PC-9 (cell line): ENCODE measurements around the gene CTNNA3. TPM values are rescaled to one million over a fixed set of nuclear protein-coding genes. Genes with fewer than 3 reads are reported as not detected.

ENCODE experiments used
- BruUV-seq: library from RNA; stranded (reverse); fragments of 400-500 nt; replicated peaks from 2 replicates; lab custom pipeline; 2021; lab: Mats Ljungman, UMichigan
- CTCF ChIA-PET: fragments of 300-600 bp; sonication (Branson Sonifier 250); formaldehyde crosslinking; loops from one replicate; lab custom pipeline; 2022; ENCODE audit warnings: antibody characterized with exemption; lab: Charles Lee
- POLR2A ChIA-PET: fragments of 300-600 bp; sonication (Branson Sonifier 250); formaldehyde crosslinking; loops from one replicate; lab custom pipeline; 2022; ENCODE audit warnings: antibody characterized with exemption; ENCODE audit not compliant: unreplicated experiment; lab: Charles Lee
- DNase-seq, 2 experiments: peaks; one replicate each; pipeline versions ENCODE4 v3.0.0 to v3.0.0-alpha.2; 2015 to 2022; ENCODE audit warnings: mixed read lengths in 1 of 2
- H2AFZ ChIP-seq: fragments of 200-600 bp; sonication (generic); 2 replicates; pipeline ENCODE4 v1.8.1; 2017; ENCODE audit warnings: antibody characterized with exemption
- H3F3A ChIP-seq: fragments of 200-600 bp; sonication (generic); 2 replicates; pipeline ENCODE4 v1.8.1; 2017; ENCODE audit warnings: antibody characterized with exemption, mild to moderate bottlenecking, low read depth; ENCODE audit not compliant: insufficient read depth
- H3K27ac ChIP-seq: fragments of 200-600 bp; sonication (generic); 2 replicates; pipeline ENCODE4 v1.6.1; 2016; ENCODE audit warnings: mixed run types
- H3K27me3 ChIP-seq: fragments of 200-600 bp; sonication (generic); 2 replicates; pipeline ENCODE4 v1.6.1; 2016; ENCODE audit warnings: low read depth, mixed run types; ENCODE audit not compliant: insufficient read depth
- H3K36me3 ChIP-seq: fragments of 200-600 bp; sonication (generic); 2 replicates; pipeline ENCODE4 v1.6.1; 2016; ENCODE audit warnings: low read depth, mixed run types
- H3K4me1 ChIP-seq: fragments of 200-600 bp; sonication (generic); replicated peaks from 2 replicates; pipeline ENCODE4 v1.6.1; 2016; ENCODE audit warnings: mixed run types; ENCODE audit not compliant: insufficient read depth
- H3K4me2 ChIP-seq: fragments of 200-600 bp; sonication (generic); 2 replicates; pipeline ENCODE4 v1.6.1; 2017; ENCODE audit warnings: mixed run types
- H3K4me3 ChIP-seq: fragments of 200-600 bp; sonication (generic); 2 replicates; pipeline ENCODE4 v1.6.1; 2016; ENCODE audit warnings: mixed run types
- H3K79me2 ChIP-seq: fragments of 200-600 bp; sonication (generic); 2 replicates; pipeline ENCODE4 v1.6.1; 2017; ENCODE audit warnings: low read depth, mixed run types
- H3K9me2 ChIP-seq: fragments of 200-600 bp; sonication (generic); 2 replicates; pipeline ENCODE4 v1.8.1; 2017; ENCODE audit warnings: mild to moderate bottlenecking; ENCODE audit not compliant: insufficient read depth
- H3K9me3 ChIP-seq: fragments of 200-600 bp; sonication (generic); 2 replicates; pipeline ENCODE4 v1.8.1; 2016; ENCODE audit warnings: low read depth; ENCODE audit not compliant: insufficient read depth
- H4K20me1 ChIP-seq: fragments of 200-600 bp; sonication (generic); 2 replicates; pipeline ENCODE4 v1.8.1; 2017; ENCODE audit not compliant: insufficient read depth
- EZH2 ChIP-seq: fragments of 200-600 bp; sonication (generic); IDR thresholded peaks from 2 replicates; pipeline ENCODE4 v1.8.0; 2017; ENCODE audit warnings: antibody characterized with exemption, low read depth
- intact Hi-C: fragments of 100-400 bp; cut with micrococcal nuclease; formaldehyde crosslinking; loops from one replicate; pipeline ENCODE4 v1.10.0; 2022; ENCODE audit not compliant: unreplicated experiment
- total RNA-seq: library from RNA; stranded (reverse); gene quantifications from 2 replicates; pipeline ENCODE4 v1.2.3, GENCODE V29; 2021
- TF ChIP-seq, protein P1 (sequence below): fragments of 200-600 bp; sonication (generic); conservative IDR thresholded peaks from 2 replicates; pipeline ENCODE4 v1.6.1; 2017; ENCODE audit warnings: mixed run types, antibody characterized with exemption, mild to moderate bottlenecking, moderate library complexity

CTNNA3 gene
- total RNA-seq, 1 experiment from 2014 or later, result not detected

DNA sequence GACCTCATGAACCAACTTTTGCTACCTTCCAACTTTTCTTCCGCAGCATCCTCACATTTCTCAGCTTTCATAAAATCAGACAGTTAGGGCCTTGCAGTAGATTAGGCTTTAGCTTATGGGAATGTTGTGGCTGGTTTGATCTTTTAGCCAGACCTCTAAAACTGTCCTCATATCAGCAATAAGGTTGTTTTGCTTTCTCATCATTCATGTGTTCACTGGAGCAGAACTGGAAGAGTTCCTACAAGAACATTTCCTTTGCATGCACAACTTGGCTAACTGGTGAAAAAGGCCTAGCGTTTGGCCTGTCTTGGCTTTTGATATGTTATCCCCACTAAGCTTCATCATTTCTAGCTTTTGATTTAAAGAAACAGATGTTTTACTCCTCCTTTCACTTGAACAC is 900.1 kb downstream of the CTNNA3 start:
- Histone ChIP-seq H3K4me3 (no peak overlapping the region), H3K27me3 (no peaks in the 10 kb centered on the region), H2AFZ (no peak overlapping the region), H4K20me1 (no peaks in the 10 kb centered on the region), H3F3A (no peaks in the 10 kb centered on the region), H3K9me3 (no peaks in the 10 kb centered on the region), H3K27ac (no peak overlapping the region), H3K9me2 (no peaks in the 10 kb centered on the region), H3K4me1 (no peaks in the 10 kb centered on the region), H3K4me2 (no peak overlapping the region), H3K36me3 (no peaks in the 10 kb centered on the region), H3K79me2 (no peaks in the 10 kb centered on the region)
- ChIA-PET POLR2A (no interaction called here), CTCF (no interaction called here)
- BruUV-seq, result no TSS peak
- TF ChIP-seq EZH2, result no peak
- TF ChIP-seq, protein P1, sequence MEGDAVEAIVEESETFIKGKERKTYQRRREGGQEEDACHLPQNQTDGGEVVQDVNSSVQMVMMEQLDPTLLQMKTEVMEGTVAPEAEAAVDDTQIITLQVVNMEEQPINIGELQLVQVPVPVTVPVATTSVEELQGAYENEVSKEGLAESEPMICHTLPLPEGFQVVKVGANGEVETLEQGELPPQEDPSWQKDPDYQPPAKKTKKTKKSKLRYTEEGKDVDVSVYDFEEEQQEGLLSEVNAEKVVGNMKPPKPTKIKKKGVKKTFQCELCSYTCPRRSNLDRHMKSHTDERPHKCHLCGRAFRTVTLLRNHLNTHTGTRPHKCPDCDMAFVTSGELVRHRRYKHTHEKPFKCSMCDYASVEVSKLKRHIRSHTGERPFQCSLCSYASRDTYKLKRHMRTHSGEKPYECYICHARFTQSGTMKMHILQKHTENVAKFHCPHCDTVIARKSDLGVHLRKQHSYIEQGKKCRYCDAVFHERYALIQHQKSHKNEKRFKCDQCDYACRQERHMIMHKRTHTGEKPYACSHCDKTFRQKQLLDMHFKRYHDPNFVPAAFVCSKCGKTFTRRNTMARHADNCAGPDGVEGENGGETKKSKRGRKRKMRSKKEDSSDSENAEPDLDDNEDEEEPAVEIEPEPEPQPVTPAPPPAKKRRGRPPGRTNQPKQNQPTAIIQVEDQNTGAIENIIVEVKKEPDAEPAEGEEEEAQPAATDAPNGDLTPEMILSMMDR, result no peak
- no peak for DNase-seq
- intact Hi-C loops, result no loop called here

DNA sequence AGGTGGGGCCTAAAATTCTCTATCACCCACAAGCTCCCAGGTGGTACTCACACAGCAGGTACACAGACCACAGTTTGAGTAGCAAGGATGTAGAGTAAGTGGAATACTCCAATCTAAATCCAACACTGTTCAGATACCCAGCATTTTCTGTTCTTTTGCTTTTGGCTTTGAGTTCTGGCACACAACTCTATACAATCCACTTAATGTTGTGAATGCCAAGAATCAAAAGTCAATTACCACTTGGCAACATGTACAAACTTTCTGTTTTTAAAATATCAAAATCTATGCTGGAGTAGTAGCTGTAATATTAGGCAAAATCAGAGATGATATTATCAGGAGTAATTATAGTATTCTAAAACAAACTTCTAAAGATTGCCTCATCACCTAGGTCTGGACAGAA is 903.6 kb downstream of the CTNNA3 start:
- TF ChIP-seq, protein P1, result no peak
- no peak for TF ChIP-seq EZH2
- no peaks in the 10 kb centered on the region for H3K9me2 ChIP-seq
- ChIA-PET POLR2A (no interaction called here), CTCF (no interaction called here)
- H3K4me2 ChIP-seq, result no peak overlapping the region
- H3K4me3 ChIP-seq, result no peak overlapping the region
- no peaks in the 10 kb centered on the region for H4K20me1 ChIP-seq
- no peaks in the 10 kb centered on the region for H3F3A ChIP-seq
- H3K9me3 ChIP-seq, result no peaks in the 10 kb centered on the region
- no peaks in the 10 kb centered on the region for H3K4me1 ChIP-seq
- intact Hi-C loops, result no loop called here
- H3K27me3 ChIP-seq, result no peaks in the 10 kb centered on the region
- H3K36me3 ChIP-seq, result no peaks in the 10 kb centered on the region
- no peak for DNase-seq
- H3K79me2 ChIP-seq, result no peaks in the 10 kb centered on the region
- no TSS peak for BruUV-seq
- H3K27ac ChIP-seq, result no peak overlapping the region
- H2AFZ ChIP-seq, result no peak overlapping the region

DNA sequence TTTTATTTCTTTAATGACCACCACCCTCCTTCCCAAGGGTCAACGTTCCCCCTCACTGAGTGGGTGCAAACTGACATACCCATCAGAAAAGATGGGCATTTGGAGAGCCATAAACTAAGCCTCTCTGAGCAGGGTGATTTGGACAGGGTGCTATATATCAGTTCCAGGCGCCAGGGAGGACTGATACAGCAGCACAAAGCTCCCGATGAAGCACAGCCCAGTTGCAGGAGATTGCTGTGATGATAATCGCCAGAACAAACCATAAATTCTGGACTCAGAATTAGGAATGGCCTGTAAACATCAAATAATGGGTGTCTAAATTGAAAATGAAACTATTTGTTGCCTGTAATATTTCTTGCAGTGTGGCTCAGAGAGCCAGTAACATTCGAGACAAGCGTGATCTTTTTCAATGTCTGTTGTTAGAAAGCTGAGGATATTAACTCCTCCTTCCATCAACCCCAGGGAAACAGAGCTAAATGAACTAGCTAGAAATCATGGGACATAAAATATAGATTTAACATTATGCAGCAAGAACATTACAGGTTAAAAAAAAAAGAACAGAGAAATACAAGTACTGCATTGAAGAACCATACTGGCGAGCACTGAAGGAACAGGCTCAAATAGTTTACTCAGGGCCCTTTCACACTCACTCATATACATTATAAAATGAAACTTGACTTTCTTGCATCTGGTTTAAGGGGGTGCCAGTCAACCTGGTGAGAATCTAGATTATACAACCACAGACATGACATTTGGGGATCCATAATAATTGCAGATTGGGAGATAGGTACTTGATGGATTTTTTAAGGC is 907.6 kb downstream of the CTNNA3 start:
- no TSS peak for BruUV-seq
- Histone ChIP-seq H3F3A (no peaks in the 10 kb centered on the region), H2AFZ (no peak overlapping the region), H3K4me1 (no peaks in the 10 kb centered on the region), H3K27me3 (no peaks in the 10 kb centered on the region), H3K4me2 (no peak overlapping the region), H4K20me1 (no peaks in the 10 kb centered on the region), H3K36me3 (no peaks in the 10 kb centered on the region), H3K27ac (no peak overlapping the region), H3K79me2 (no peaks in the 10 kb centered on the region), H3K9me3 (no peaks in the 10 kb centered on the region), H3K9me2 (no peaks in the 10 kb centered on the region), H3K4me3 (no peak overlapping the region)
- TF ChIP-seq, protein P1, result no peak
- no peak for TF ChIP-seq EZH2
- no peak for DNase-seq
- POLR2A ChIA-PET, result no interaction called here
- CTCF ChIA-PET, result no interaction called here
- intact Hi-C loops, result no loop called here
